ENCODE data around the gene FAM221B. TPM values are rescaled to one million over a fixed set of nuclear protein-coding genes. Genes with fewer than 3 reads are reported as not detected.

The FAM221B gene
- polyA plus RNA-seq, 1 donor from 2014 or later = 0.09 TPM

DNA sequence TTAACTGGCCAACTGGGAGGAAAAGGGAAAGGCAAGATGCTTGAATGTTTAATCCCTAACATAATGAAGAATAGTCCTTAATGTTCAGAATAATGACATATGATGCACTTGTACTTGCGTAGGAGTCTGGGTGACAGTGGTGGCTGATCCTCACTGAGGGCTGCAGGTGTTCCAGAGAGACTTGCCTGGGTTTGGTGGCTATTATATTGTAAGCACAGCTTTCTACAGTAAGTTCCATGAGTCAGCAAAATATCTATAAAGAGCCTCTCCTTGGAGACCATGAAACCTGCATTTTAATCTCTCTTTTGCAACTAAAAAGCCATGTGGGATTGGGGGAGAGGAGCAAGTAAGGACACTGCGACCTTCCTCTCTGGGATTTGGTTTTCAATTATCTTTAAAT, 39.0 kb downstream of the FAM221B start:
- Histone ChIP-seq H3F3A (ENCODE audit: insufficient read depth, low read length, poor library complexity, severe bottlenecking) (no peaks in the 10 kb centered on the region), H3K27ac (ENCODE audit: low read length) (no peak overlapping the region), H3K36me3 (ENCODE audit: insufficient read depth, low read length) (no peaks in the 10 kb centered on the region), H3K9me2 (ENCODE audit: insufficient read depth, low read length) (no peaks in the 10 kb centered on the region), H3K9me3 (ENCODE audit: low read length) (no peaks in the 10 kb centered on the region), H3K4me2 (ENCODE audit: low read length) (no peak overlapping the region), H2AFZ (ENCODE audit: low read depth, low read length) (no peak overlapping the region), H3K9ac (ENCODE audit: low read length) (no peak overlapping the region), H3K4me3 (ENCODE audit: low read length) (no peak overlapping the region), H3K27me3 (ENCODE audit: insufficient read depth, low read depth, low read length) (no peaks in the 10 kb centered on the region), H3K79me2 (replicated peaks; ENCODE audit: insufficient read depth, low read length) (no peaks in the 10 kb centered on the region), H4K20me1 (ENCODE audit: insufficient read depth) (no peaks in the 10 kb centered on the region)
- TF ChIP-seq EZH2 (IDR thresholded peaks at IDR 0.05; ENCODE audit: borderline replicate concordance, insufficient read depth, low read length, poor library complexity, severe bottlenecking) = no peak
- no peak for TF ChIP-seq SMC3 (conservative IDR thresholded peaks at IDR 0.05; ENCODE audit: poor library complexity)
- TF ChIP-seq, protein P1, sequence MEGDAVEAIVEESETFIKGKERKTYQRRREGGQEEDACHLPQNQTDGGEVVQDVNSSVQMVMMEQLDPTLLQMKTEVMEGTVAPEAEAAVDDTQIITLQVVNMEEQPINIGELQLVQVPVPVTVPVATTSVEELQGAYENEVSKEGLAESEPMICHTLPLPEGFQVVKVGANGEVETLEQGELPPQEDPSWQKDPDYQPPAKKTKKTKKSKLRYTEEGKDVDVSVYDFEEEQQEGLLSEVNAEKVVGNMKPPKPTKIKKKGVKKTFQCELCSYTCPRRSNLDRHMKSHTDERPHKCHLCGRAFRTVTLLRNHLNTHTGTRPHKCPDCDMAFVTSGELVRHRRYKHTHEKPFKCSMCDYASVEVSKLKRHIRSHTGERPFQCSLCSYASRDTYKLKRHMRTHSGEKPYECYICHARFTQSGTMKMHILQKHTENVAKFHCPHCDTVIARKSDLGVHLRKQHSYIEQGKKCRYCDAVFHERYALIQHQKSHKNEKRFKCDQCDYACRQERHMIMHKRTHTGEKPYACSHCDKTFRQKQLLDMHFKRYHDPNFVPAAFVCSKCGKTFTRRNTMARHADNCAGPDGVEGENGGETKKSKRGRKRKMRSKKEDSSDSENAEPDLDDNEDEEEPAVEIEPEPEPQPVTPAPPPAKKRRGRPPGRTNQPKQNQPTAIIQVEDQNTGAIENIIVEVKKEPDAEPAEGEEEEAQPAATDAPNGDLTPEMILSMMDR (IDR thresholded peaks at IDR 0.05; ENCODE audit: poor library complexity, severe bottlenecking) = no peak
- TF ChIP-seq, protein P2, sequence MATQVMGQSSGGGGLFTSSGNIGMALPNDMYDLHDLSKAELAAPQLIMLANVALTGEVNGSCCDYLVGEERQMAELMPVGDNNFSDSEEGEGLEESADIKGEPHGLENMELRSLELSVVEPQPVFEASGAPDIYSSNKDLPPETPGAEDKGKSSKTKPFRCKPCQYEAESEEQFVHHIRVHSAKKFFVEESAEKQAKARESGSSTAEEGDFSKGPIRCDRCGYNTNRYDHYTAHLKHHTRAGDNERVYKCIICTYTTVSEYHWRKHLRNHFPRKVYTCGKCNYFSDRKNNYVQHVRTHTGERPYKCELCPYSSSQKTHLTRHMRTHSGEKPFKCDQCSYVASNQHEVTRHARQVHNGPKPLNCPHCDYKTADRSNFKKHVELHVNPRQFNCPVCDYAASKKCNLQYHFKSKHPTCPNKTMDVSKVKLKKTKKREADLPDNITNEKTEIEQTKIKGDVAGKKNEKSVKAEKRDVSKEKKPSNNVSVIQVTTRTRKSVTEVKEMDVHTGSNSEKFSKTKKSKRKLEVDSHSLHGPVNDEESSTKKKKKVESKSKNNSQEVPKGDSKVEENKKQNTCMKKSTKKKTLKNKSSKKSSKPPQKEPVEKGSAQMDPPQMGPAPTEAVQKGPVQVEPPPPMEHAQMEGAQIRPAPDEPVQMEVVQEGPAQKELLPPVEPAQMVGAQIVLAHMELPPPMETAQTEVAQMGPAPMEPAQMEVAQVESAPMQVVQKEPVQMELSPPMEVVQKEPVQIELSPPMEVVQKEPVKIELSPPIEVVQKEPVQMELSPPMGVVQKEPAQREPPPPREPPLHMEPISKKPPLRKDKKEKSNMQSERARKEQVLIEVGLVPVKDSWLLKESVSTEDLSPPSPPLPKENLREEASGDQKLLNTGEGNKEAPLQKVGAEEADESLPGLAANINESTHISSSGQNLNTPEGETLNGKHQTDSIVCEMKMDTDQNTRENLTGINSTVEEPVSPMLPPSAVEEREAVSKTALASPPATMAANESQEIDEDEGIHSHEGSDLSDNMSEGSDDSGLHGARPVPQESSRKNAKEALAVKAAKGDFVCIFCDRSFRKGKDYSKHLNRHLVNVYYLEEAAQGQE (IDR thresholded peaks at IDR 0.05; ENCODE audit: borderline replicate concordance) = no peak
- no peak for TF ChIP-seq EP300 (conservative IDR thresholded peaks at IDR 0.05; ENCODE audit: poor library complexity, severe bottlenecking)
- TF ChIP-seq POLR2AphosphoS5 (IDR thresholded peaks at IDR 0.05) = no peak
- TF ChIP-seq MXI1 (conservative IDR thresholded peaks at IDR 0.05; ENCODE audit: poor library complexity, severe bottlenecking) = no peak
- no peak for TF ChIP-seq RAD21 (conservative IDR thresholded peaks at IDR 0.05)
- no peak for TF ChIP-seq TAF1 (IDR thresholded peaks at IDR 0.05; ENCODE audit: low read depth)

DNA sequence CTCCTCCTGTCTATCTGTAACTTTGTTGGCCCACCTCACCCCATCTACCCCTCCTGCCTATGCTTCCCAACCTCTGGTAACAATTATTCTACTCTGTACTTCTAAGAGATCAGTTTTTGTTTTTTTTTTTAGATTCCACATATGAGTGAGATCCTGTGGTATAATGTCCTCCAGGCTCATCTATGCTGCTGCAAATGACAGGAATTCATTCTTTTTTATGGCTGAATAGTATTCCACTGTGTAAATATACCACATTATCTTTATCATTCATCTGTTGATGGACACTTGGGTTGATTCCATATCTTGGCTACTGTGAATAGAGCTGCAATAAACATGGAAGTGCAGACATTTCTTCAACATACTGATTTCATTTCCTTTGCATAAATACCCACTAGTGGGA, 45.1 kb downstream of the FAM221B start:
- H3K9ac ChIP-seq (ENCODE audit: low read length) = no peak overlapping the region
- H3K4me3 ChIP-seq (ENCODE audit: low read length) = no peak overlapping the region
- TF ChIP-seq SMC3 (conservative IDR thresholded peaks at IDR 0.05; ENCODE audit: poor library complexity) (no peak), RAD21 (conservative IDR thresholded peaks at IDR 0.05) (no peak), TAF1 (IDR thresholded peaks at IDR 0.05; ENCODE audit: low read depth) (no peak), EP300 (conservative IDR thresholded peaks at IDR 0.05; ENCODE audit: poor library complexity, severe bottlenecking) (no peak), MXI1 (conservative IDR thresholded peaks at IDR 0.05; ENCODE audit: poor library complexity, severe bottlenecking) (no peak), EZH2 (IDR thresholded peaks at IDR 0.05; ENCODE audit: borderline replicate concordance, insufficient read depth, low read length, poor library complexity, severe bottlenecking) (no peak), POLR2AphosphoS5 (IDR thresholded peaks at IDR 0.05) (no peak)
- TF ChIP-seq, protein P1 (IDR thresholded peaks at IDR 0.05; ENCODE audit: poor library complexity, severe bottlenecking) = no peak
- TF ChIP-seq, protein P2 (IDR thresholded peaks at IDR 0.05; ENCODE audit: borderline replicate concordance) = no peak
- no peaks in the 10 kb centered on the region for H3K9me2 ChIP-seq (ENCODE audit: insufficient read depth, low read length)
- no peaks in the 10 kb centered on the region for H3K9me3 ChIP-seq (ENCODE audit: low read length)
- H3K27me3 ChIP-seq (ENCODE audit: insufficient read depth, low read depth, low read length) = no peaks in the 10 kb centered on the region
- H3K4me2 ChIP-seq (ENCODE audit: low read length) = no peak overlapping the region
- H3F3A ChIP-seq (ENCODE audit: insufficient read depth, low read length, poor library complexity, severe bottlenecking) = no peaks in the 10 kb centered on the region
- no peaks in the 10 kb centered on the region for H4K20me1 ChIP-seq (ENCODE audit: insufficient read depth)
- H3K36me3 ChIP-seq (ENCODE audit: insufficient read depth, low read length) = no peaks in the 10 kb centered on the region
- H3K79me2 ChIP-seq (replicated peaks; ENCODE audit: insufficient read depth, low read length) = no peaks in the 10 kb centered on the region
- H3K27ac ChIP-seq (ENCODE audit: low read length) = no peak overlapping the region
- no peak overlapping the region for H2AFZ ChIP-seq (ENCODE audit: low read depth, low read length)

Data from neural cell (in vitro differentiated cells).